HS-27A (cell line): ENCODE results near the gene KIF18B.

ENCODE experiments used
- DNase-seq: peaks from one replicate; pipeline ENCODE4 v3.0.0-alpha.2; 2012; ENCODE audit warnings: low read depth, missing footprints

The KIF18B gene

DNA sequence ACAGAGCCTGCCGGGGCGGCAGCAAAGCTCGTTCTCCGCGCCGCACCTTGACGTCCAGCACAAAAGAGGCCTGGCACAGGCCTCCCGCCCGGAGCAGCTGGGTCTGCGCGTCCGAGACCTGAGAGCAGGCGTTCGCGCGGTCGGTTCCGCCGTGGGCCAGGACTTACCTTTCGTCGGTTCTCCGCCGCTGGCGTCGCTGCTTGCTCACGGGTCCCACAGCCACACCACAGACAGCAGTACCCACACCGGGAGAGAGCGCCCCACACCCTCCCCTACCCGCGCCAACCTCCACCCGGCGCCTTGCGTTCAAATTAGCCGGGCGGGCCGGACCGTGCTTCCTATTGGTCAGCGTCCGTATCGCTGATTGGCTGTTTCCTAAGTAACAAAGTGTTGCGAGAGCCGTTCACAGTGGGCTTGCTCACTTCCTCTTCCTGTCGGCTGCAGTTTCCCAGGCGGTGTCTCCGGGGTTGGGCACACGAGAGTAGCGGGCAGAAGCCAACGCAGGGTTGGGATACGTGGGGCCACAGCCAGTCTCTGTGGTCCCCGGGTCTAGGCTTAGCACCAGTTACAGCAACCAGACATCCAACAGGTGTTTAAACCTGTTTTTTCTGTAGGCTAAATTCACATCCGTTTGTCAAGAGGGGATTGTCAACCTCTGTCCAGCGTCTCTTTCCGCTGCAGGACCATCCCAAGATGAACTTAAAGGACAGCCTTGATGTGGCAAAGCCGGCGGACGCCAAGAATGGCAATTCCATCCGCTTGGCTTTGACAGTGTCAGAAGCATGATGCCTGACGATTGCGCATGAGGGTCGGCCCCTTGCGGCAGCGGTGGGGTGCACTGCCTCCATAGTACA is at the start of gene KIF18B:
Gene KIF18B, minus strand, starts transcription at position 313 of the 854 bp plus-strand sequence. CDS start 11,429 bp downstream, outside the sequence.
- peak; percentile 80 for DNase-seq

DNA sequence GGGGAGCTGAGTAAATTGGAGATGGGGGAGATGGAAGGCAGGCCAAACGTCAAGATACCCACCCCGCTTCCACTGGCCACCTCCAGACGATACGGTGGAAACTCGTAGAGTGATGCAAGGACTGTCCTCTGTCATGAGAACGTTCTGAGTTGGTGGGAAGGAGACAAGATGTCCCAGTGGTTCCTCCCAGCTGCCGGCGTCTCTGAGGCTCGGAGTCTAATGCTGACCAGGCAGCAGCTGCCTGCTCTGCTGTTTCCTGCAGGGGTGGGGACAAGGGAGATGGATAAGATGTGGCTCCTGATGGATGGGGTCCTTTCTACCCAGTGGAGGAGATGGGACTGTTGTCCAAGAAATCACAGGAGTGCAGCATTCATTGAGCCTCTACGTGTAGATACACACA is 48.7 kb upstream of the KIF18B start:
- no peak for DNase-seq

DNA sequence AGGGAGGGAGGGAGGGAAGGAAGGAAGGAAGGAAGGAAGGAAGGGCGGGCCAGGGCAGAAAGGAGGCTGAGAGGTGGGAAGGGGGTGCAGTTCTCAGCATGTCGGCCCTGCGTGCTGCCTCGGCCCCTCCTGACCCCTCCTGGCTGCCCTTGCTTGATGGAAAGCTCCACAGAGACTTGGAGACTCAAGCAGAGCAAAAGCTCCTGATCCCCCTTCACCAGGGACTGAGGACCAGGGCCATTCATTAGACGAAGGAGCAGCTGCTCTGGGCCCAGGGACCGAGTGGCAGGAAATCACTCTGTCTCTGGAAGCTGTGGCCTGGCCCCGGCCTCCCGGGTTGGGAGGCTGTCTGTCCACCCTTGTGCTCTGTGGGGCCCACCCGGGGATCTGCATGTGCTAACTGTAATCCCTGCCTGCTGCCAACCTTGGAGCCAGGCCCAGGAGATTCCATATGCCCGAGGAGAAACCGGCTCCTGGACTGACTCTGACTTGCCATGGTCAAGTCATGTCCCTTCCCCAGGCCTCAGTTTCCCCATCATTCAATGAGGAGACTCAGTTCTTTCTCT is 47.9 kb upstream of the KIF18B start:
- DNase-seq = no peak

DNA sequence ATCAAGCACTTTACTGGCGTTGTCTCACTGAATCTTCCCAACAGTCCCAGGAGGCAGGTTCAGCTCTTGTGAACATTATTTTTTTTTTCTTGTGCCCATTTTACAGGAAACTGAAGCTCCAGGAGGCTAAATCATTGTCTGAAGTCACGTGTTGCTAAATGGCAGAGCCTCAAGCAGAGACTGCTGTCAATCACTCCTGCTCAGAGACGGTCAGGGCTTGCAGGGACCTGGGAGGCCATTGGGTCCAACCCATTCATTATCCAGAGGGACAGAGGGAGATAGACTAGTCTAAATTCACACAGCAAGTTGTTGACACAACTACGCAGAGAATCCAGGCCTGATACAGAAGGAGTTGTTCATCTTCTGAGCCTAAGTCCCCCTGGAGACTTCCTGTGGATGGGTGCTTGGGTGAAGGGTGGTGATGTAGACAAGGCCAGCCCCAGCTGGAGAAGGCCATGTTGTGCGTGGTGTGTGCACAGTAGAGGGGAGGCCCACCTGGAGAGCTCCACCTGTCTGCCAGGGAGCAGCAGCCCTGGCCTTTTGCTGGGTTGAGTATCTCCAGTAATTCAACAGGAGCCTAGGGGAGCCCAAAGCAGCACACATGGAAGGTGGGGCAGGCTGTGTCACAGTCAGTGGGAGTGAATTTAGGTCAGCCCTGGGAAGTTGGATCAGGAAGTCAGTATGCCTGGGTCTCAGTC is 44.8 kb upstream of the KIF18B start:
- no peak for DNase-seq

DNA sequence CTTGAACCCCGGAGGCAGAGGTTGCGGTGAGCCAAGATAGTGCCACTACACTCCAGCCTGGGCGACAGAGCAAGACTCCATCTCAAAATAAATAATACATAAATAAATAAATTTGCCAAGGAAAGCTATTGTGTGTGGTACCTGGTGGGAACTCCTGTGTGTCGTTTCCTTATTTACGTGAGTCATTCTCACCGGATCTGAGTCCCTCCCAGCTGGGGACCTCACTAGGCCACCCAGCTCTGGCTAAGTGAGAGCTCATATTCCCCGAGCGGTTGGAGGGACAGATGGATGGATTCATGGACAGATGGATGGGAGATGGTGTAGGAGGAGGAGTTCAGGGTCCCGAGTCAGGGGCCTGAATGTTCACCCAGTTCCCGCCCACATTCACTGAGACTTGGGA is 43.4 kb upstream of the KIF18B start:
- no peak for DNase-seq

DNA sequence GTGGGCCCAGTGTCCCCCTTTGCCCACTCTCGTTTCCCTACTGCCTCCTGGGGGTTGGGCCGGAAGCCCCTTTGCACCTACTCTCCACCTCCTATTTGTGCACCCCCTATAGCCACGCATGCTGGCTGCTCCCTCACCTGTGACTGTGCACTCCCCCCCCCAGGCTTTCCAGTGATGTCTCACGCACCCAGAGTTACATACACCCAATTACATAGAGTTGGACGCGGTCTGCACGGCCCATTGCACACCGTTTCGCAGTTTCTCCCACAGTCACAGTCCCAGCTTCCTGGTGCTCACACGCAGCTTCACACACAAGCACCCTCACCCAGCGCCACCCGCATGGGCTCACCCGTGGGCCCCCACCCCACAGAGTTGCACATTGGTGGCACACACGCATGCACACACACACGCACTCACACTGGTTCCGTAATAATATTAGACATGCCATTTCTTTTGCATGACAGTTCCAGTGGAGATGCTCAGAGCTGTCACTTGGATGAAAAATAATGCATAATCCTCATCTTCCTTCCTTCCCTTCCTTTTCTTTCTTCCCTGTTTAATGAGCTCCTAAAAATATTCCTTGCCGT is 42.1 kb upstream of the KIF18B start:
- DNase-seq = no peak

DNA sequence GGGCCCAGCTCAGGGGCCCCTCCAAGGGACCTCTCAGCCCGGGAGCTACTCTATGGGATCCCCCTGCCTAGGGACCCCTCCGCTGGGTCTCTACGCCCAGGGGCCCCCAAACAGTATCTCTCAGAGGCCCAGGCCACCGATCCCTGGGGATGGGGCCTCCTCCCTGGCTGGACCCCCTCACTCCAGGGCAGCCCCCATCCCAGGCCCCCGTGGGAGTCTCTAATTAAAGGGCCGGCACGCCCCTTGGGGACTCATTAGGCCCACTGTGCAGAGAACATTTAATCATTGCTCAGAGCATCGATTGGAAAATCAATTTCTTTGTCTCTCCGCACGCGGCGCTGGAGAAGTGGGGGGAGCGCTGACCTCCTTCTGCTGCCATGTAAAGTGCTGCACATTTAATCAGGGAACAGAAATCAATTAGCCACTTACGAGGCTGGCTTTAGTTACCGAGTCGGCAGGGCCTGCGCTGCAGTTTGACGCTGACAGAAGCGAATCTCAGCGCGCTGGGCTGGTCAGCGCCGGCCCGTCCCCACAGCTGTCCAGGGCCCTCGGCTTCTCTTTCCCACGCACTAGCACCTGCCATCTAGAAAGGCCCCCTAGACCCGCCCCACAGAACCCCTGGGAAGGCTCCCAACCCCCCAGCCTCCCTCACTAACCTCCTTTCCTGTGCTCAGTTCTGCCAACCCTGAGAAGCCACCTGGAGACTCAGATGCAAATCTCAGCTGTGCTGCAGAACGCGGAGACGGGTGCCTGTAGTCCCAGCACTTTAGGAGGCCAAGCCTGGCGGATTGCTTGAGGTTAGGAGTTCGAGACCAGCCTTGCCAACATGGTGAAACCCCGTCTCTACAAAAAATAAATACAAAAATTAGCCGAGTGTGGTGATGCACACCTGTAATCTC is 40.7 kb upstream of the KIF18B start:
- no peak for DNase-seq

DNA sequence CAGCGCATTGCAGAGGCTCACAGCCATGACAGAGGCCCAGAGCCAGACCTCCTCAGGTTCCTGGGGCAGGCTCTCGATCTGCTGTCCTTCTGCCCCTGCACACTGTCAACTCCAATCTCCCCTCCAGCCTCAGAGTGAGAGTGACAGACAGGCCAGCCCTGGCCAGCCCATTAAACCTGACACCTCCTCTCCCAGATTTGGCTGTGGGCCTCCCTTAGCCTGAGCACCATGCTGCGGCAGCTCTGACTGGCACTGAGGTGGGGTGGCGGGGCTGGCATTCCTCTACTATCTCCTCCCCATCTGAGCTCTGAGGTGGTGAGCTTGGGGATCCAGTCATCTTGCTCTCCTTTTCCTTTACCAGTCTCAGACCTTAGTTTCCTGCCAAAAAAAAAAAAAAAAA is 36.0 kb upstream of the KIF18B start:
- no peak for DNase-seq

DNA sequence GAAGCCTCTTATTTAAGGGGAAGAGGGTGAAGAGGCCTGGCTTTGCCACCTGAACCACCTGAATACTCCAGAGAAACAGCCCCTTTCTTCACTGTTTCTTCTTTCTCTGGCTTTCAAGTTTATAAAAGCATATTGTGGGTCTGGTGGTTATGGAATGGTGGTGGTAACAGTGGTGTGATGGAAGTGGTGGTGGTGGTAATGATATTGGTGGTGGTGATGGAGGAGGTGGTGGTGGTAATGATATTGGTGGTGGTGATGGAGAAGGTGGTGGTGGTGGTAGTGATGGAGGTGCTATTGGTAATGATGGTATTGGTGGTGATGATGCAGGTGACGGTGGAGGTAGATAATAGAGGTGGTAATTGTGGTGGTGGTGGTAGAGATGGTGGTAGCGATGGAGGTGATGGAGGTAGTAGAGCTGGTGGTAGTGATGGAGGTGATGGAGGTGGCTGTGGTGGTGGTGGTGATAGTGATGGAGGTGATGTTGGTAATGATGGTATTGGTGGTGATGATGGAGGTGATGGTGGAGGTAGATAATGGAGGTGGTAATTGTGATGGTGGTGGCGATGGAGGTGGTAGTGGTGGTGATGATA is 34.6 kb upstream of the KIF18B start:
- DNase-seq = no peak

DNA sequence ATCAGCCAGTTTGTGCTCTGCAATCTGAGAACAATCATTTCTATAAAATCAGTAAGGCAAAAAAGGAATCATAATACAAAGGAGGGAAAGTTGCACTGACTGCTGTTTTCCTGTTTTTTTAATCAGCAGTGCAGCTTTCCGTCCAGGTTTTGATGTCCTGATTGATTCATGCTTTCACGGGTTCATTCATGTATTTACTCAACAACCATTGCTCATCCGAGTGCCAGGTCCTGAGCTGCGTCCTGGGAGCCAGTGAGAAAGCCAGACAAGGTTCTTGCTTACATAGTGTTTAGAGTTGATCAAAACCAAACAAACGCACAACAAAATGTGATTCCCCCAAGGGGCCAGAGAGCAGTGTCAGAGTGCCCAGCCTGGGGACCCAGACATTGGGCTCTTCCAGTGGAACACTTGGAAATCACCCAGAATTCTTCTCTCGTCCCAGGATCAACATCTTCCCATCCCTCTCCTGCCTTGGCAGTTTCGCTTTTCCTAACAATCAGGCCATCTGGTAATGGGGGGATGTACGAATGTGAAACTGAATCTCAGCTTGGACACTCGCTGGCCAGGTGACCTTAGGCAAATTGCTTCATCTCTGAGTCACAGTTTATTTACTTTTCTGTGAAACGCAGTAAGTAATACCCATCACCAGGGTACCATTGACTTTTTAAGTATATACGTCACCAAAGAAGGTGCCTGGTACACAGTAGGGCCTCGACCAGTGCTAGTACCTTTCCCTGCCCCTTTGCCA is 33.8 kb upstream of the KIF18B start:
- no peak for DNase-seq

DNA sequence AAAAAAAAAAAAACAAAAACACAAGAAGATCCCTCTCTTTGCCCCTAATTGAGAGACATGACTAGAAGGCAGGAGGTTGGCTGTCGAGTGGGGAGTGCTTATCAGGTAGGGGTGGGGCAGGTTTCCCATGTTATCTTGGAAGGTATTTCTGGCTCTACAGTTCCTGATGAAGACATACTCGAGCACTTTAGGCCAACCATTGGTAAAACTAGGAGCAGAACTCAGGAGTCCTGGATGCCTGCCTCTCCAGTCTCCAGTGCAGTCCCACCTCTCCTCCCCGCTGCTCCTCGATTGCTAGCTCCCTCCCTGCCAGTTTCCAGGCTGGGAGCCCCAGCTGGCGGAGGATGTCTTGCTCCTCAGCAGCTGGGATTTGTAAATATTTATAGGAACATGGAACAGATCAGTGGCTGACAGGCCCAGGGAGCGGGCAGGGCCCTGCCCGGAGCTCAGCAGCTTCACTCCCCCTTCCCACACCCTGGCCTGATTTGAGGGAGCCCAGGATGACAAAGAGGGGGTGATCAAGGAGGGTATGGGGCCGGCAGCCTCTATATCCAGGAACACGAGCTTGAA is 31.9 kb upstream of the KIF18B start:
- no peak for DNase-seq

DNA sequence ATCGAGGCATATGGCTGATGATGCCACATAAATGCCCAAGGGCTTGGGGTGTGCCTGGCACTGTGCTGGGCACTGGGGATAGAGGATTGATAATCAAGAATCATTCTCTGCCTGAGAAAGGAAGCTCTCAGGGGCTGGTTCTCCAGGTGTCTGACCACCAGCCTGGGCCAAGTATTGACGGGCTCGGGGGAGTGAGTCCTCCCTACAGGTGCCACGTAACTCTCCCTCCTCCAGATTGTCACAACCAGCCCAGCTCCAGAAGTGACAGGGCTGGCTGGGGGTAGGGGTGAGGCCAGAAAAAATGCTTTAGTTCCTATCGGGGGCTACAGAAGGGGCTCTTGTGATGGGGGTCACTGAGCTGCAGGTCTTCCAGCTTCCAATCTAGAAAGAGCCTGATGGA is 31.2 kb upstream of the KIF18B start:
- DNase-seq = no peak

DNA sequence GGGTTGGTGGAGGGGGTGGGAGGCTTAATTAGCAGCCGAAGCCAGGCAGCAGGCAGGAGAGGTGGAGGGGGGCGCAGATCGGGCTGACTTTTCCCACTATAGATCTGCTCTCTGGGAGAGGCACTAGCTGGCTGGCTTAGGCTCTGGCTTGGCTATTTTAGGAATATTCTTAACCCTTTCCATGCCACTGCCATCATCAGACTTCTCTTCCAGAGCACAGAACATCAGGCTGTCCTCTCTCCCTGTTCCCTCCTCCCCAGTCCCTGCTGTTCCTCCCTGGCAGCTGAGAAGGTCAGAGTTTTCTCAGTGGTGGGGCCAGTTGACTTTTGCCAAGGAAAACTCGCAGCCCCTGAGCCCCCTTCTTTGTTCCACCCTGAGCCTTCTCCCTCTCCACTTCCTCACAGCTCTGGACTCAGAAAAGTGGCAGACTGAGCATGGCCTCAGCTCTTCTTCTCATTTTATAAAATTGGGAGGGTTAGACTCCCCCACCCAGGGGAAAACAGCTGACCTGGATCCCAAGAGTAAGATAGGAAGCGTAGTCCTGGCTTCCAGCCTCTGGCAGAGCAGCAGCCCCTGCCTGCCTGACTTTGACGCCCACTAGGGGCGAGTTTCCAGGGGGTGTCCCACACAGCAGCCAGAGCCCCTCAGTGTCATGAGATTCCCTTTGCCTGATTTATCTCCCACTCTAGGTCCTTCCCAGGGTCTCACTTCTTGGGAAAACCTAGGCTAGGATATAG is 30.4 kb upstream of the KIF18B start:
- DNase-seq = no peak

DNA sequence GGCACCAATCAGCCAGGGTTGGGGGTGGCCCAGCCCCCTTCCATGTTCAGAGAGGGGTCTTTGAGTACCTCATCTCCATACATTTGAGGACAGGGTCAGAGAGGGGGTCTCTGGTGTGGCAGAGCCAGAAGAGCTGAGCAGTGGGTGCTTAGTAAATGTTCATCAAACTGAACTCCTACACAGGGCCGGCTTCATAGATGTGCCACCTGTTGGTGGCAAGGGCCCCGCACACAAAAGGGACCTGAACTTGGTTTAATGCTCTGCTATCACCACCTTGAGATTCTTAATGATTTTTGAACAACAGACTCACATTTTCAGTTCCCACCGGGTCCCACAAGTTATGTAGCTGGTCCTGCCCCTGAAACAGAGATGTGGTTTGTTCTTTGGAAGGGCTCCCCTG is 29.5 kb upstream of the KIF18B start:
- DNase-seq = no peak

DNA sequence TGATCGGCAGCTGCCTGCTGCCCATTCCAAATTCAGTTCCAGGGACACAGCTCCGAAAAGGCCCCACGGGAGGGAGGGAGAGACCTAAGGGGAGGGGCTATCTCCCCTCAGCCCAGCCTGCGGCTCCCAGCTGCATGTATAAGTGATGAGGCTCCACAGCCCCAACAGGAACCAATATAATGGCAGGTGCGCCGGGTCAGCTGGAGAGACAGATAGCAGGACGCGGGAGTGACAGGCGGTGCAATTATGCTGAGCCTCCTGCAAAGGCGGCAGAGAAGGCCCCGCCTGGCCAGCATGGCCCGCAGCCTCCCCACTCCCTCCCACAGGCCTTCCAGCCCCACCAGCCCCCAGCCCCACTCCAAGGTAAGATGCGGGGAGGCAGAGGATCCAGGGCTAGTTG is 28.6 kb upstream of the KIF18B start:
- DNase-seq = no peak

DNA sequence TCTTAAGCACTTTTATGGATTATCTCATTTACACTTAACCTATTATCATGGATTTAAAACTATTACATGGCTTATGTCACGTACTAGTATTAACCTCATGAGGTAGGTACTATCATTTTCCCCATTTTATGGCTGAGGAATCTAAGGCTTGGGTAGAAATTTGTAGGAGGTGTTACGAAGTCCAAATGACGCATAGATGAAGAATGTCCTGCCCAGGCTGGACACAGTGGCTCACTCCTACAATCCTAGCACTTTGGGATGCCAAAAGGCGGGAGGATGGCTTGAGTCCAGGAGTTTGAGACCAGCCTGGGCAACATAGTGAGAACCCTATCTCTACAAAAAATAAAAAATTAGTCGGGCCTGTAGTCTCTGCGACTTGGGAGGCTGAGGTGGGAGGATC is 25.4 kb upstream of the KIF18B start:
- DNase-seq = peak; percentile 78

DNA sequence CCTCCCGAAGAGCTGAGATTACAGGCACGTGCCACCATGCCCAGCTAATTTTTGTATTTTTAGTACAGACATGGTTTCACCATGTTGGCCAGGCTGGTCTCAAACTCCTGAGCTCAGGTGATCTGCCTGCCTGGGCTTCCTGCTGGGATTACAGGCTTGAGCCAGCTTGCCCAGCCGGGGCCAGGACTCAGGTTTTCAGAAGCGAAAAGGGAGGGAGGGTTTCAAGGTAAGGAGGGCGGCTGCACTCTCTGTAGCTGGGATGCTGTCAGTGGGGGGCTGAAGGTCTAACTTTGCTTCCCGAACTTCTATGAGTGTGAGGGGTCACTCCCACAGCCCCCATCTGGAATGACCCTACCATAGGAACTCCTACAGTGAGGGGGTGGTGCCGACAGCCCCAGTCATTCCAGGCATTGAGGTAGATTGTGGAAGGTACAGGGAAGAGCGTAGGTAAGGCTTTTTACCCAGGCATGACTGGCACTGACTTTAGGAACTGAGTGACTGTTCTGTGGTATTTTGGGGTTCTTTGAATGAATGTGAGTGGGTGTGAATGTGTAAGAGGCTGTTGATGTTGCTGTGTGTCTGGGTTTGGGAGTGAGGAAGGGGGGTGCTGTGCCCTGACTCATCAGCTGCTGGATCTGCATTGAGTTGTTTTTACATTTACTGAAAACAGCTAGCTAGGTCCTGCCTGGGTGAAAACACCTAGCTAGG is 24.4 kb upstream of the KIF18B start:
- DNase-seq = peak; percentile 15

DNA sequence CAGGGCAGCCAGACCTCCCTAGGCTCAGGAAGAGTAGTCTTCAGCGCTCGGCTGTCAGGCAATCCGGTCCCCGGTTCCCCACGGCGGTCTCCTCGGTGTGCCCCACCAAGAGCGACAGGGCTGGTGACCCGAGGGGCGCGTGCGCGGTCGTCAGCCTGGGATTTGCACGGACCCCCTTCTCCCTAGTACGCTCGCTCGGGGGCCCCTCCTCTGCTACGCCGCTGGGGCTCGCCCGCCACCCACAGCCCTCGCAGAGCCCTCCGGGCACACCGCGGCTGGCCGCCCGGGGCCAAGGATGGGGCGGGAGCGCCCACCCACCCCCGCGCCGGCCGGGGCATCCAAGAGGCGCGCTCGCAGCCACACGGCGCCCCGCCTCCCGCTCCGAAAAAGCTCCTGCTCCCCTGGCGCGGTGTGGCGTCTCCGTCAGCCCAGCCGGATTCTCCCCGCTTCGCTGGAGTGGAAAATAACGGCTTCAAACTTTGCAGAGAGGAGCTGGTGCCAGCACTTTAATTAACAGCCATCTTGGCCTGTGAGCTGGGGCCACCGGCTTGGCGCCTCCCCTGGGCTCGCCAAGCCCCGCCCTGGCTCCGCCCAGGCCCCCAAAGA is 22.7 kb upstream of the KIF18B start:
- DNase-seq = no peak
